Measurements from ENCODE around the gene VPS4A.

Gene VPS4A

GRCh38 chr16:69316595-69317034, 5.5 kb downstream of the VPS4A start:
- WGBS (ENCODE audit: extremely low coverage, insufficient coverage, insufficient read length): no CpG with 5 or more reads among the region's 17 CpGs

GRCh38 chr16:69318177-69318910, 7.2 kb downstream of the VPS4A start:
- no peak overlapping the region for H3K14ac ChIP-seq (ENCODE audit: low read length)
- H3K18ac ChIP-seq (ENCODE audit: low read length): no peak overlapping the region
- WGBS (ENCODE audit: extremely low coverage, insufficient coverage, insufficient read length): no CpG with 5 or more reads among the region's 30 CpGs
- H3K79me2 ChIP-seq (ENCODE audit: control insufficient read depth, insufficient read depth, low read length, poor library complexity): no peaks in the 10 kb centered on the region
- no peak overlapping the region for H3K9ac ChIP-seq (ENCODE audit: low read length)
- no peak overlapping the region for H3K4me3 ChIP-seq (ENCODE audit: low read depth, low read length)
- H3K79me1 ChIP-seq (ENCODE audit: low read length): no peaks in the 10 kb centered on the region
- no peak overlapping the region for H3K23ac ChIP-seq (ENCODE audit: low read length)
- H3K4ac ChIP-seq (ENCODE audit: low read depth, low read length): no peak overlapping the region
- H4K91ac ChIP-seq (ENCODE audit: low read depth, low read length): no peak overlapping the region
- no peaks in the 10 kb centered on the region for H3K9me3 ChIP-seq (ENCODE audit: insufficient read depth, low read depth, low read length)
- no peak overlapping the region for H2BK12ac ChIP-seq (ENCODE audit: low read length)
- no peak overlapping the region for H4K8ac ChIP-seq (ENCODE audit: low read depth, low read length)
- no peaks in the 10 kb centered on the region for H3K27me3 ChIP-seq (ENCODE audit: insufficient read depth, low read length)
- peaks cover 79 to 82% of the 10 kb centered on the region in 2 experiments for H3K36me3 ChIP-seq (ENCODE audit: control insufficient read depth in 1 of 2, insufficient read depth in 2 of 2, low read length in 2 of 2)
- no peaks in the 10 kb centered on the region for H3K4me1 ChIP-seq (ENCODE audit: control insufficient read depth in 1 of 2, insufficient read depth in 2 of 2, low read length in 2 of 2)
- H2BK120ac ChIP-seq (ENCODE audit: insufficient read depth, low read length, poor library complexity): no peak overlapping the region
- H3K27ac ChIP-seq (ENCODE audit: low read depth, low read length): no peak overlapping the region
- H2BK5ac ChIP-seq (ENCODE audit: low read depth, low read length, poor library complexity): no peak overlapping the region
- H2AK5ac ChIP-seq (ENCODE audit: low read length): no peak overlapping the region
- peak in 1 of 2 donors; percentile 12 for DNase-seq
- H4K12ac ChIP-seq (ENCODE audit: low read depth, low read length): no peak overlapping the region
- no peak overlapping the region for H3K4me2 ChIP-seq (ENCODE audit: low read length)
- no peak overlapping the region for H2AFZ ChIP-seq (ENCODE audit: insufficient read depth, low read length, poor library complexity)

More at GRCh38 chr16:69316595-69317034, 5.5 kb downstream of the VPS4A start:
- Histone ChIP-seq H3K14ac (ENCODE audit: low read length) (no peak overlapping the region), H4K91ac (ENCODE audit: low read depth, low read length) (no peak overlapping the region), H3K9me3 (ENCODE audit: insufficient read depth, low read depth, low read length) (no peaks in the 10 kb centered on the region), H3K18ac (ENCODE audit: low read length) (no peak overlapping the region), H3K4me3 (ENCODE audit: low read depth, low read length) (no peak overlapping the region), H3K27ac (ENCODE audit: low read depth, low read length) (no peak overlapping the region), H4K8ac (ENCODE audit: low read depth, low read length) (no peak overlapping the region), H2AK5ac (ENCODE audit: low read length) (no peak overlapping the region), H2BK12ac (ENCODE audit: low read length) (no peak overlapping the region), H2BK120ac (ENCODE audit: insufficient read depth, low read length, poor library complexity) (no peak overlapping the region), H3K4ac (ENCODE audit: low read depth, low read length) (no peak overlapping the region), H3K79me2 (ENCODE audit: control insufficient read depth, insufficient read depth, low read length, poor library complexity) (peaks cover 4% of the 10 kb centered on the region), H3K9ac (ENCODE audit: low read length) (no peak overlapping the region), H3K23ac (ENCODE audit: low read length) (no peak overlapping the region), H4K12ac (ENCODE audit: low read depth, low read length) (no peak overlapping the region), H3K79me1 (ENCODE audit: low read length) (no peaks in the 10 kb centered on the region), H3K4me2 (ENCODE audit: low read length) (no peak overlapping the region), H2BK5ac (ENCODE audit: low read depth, low read length, poor library complexity) (no peak overlapping the region), H3K4me1 (ENCODE audit: control insufficient read depth in 1 of 2, insufficient read depth in 2 of 2, low read length in 2 of 2) (peaks cover 3% of the 10 kb centered on the region in 2 experiments), H2AFZ (ENCODE audit: insufficient read depth, low read length, poor library complexity) (no peak overlapping the region), H3K27me3 (ENCODE audit: insufficient read depth, low read length) (no peaks in the 10 kb centered on the region), H3K36me3 (ENCODE audit: control insufficient read depth in 1 of 2, insufficient read depth in 2 of 2, low read length in 2 of 2) (peaks cover 63 to 67% of the 10 kb centered on the region in 2 experiments)
- no peak for DNase-seq

GRCh38 chr16:69318911-69319289, 7.8 kb downstream of the VPS4A start:
- no peaks in the 10 kb centered on the region for H3K4me1 ChIP-seq (ENCODE audit: control insufficient read depth in 1 of 2, insufficient read depth in 2 of 2, low read length in 2 of 2)
- H3K4me2 ChIP-seq (ENCODE audit: low read length): no peak overlapping the region
- no peak overlapping the region for H4K91ac ChIP-seq (ENCODE audit: low read depth, low read length)
- no peak overlapping the region for H3K14ac ChIP-seq (ENCODE audit: low read length)
- H3K23ac ChIP-seq (ENCODE audit: low read length): no peak overlapping the region
- H4K12ac ChIP-seq (ENCODE audit: low read depth, low read length): no peak overlapping the region
- no peak overlapping the region for H2BK5ac ChIP-seq (ENCODE audit: low read depth, low read length, poor library complexity)
- H3K79me2 ChIP-seq (ENCODE audit: control insufficient read depth, insufficient read depth, low read length, poor library complexity): no peaks in the 10 kb centered on the region
- H2AK5ac ChIP-seq (ENCODE audit: low read length): no peak overlapping the region
- H3K36me3 ChIP-seq (ENCODE audit: control insufficient read depth in 1 of 2, insufficient read depth in 2 of 2, low read length in 2 of 2): peaks cover 84 to 87% of the 10 kb centered on the region in 2 experiments
- H3K9ac ChIP-seq (ENCODE audit: low read length): no peak overlapping the region
- H4K8ac ChIP-seq (ENCODE audit: low read depth, low read length): no peak overlapping the region
- H2AFZ ChIP-seq (ENCODE audit: insufficient read depth, low read length, poor library complexity): no peak overlapping the region
- H3K79me1 ChIP-seq (ENCODE audit: low read length): no peaks in the 10 kb centered on the region
- H3K4ac ChIP-seq (ENCODE audit: low read depth, low read length): no peak overlapping the region
- H2BK12ac ChIP-seq (ENCODE audit: low read length): no peak overlapping the region
- H3K9me3 ChIP-seq (ENCODE audit: insufficient read depth, low read depth, low read length): no peaks in the 10 kb centered on the region
- no CpG with 5 or more reads among the region's 10 CpGs for WGBS (ENCODE audit: extremely low coverage, insufficient coverage, insufficient read length)
- no peak overlapping the region for H3K4me3 ChIP-seq (ENCODE audit: low read depth, low read length)
- H3K27ac ChIP-seq (ENCODE audit: low read depth, low read length): no peak overlapping the region
- no peak for DNase-seq
- no peak overlapping the region for H2BK120ac ChIP-seq (ENCODE audit: insufficient read depth, low read length, poor library complexity)
- no peaks in the 10 kb centered on the region for H3K27me3 ChIP-seq (ENCODE audit: insufficient read depth, low read length)
- no peak overlapping the region for H3K18ac ChIP-seq (ENCODE audit: low read length)

GRCh38 chr16:69319381-69319780, 8.2 kb downstream of the VPS4A start:
- WGBS (ENCODE audit: extremely low coverage, insufficient coverage, insufficient read length): no CpG with 5 or more reads among the region's 9 CpGs
- H3K9ac ChIP-seq (ENCODE audit: low read length): no peak overlapping the region
- DNase-seq: no peak
- no peaks in the 10 kb centered on the region for H3K9me3 ChIP-seq (ENCODE audit: insufficient read depth, low read depth, low read length)
- H3K36me3 ChIP-seq (ENCODE audit: control insufficient read depth in 1 of 2, insufficient read depth in 2 of 2, low read length in 2 of 2): peaks cover 86 to 88% of the 10 kb centered on the region in 2 experiments
- no peak overlapping the region for H3K4ac ChIP-seq (ENCODE audit: low read depth, low read length)
- peaks cover 0 to 2% of the 10 kb centered on the region in 2 experiments for H3K4me1 ChIP-seq (ENCODE audit: control insufficient read depth in 1 of 2, insufficient read depth in 2 of 2, low read length in 2 of 2)
- H3K18ac ChIP-seq (ENCODE audit: low read length): no peak overlapping the region
- H3K79me2 ChIP-seq (ENCODE audit: control insufficient read depth, insufficient read depth, low read length, poor library complexity): no peaks in the 10 kb centered on the region
- H2AFZ ChIP-seq (ENCODE audit: insufficient read depth, low read length, poor library complexity): no peak overlapping the region
- no peak overlapping the region for H2BK12ac ChIP-seq (ENCODE audit: low read length)
- H3K4me3 ChIP-seq (ENCODE audit: low read depth, low read length): no peak overlapping the region
- no peaks in the 10 kb centered on the region for H3K79me1 ChIP-seq (ENCODE audit: low read length)
- no peak overlapping the region for H4K8ac ChIP-seq (ENCODE audit: low read depth, low read length)
- H3K4me2 ChIP-seq (ENCODE audit: low read length): no peak overlapping the region
- H2BK5ac ChIP-seq (ENCODE audit: low read depth, low read length, poor library complexity): no peak overlapping the region
- no peak overlapping the region for H4K12ac ChIP-seq (ENCODE audit: low read depth, low read length)
- H3K14ac ChIP-seq (ENCODE audit: low read length): no peak overlapping the region
- H3K27me3 ChIP-seq (ENCODE audit: insufficient read depth, low read length): no peaks in the 10 kb centered on the region
- no peak overlapping the region for H2AK5ac ChIP-seq (ENCODE audit: low read length)
- no peak overlapping the region for H4K91ac ChIP-seq (ENCODE audit: low read depth, low read length)
- no peak overlapping the region for H2BK120ac ChIP-seq (ENCODE audit: insufficient read depth, low read length, poor library complexity)
- no peak overlapping the region for H3K27ac ChIP-seq (ENCODE audit: low read depth, low read length)
- no peak overlapping the region for H3K23ac ChIP-seq (ENCODE audit: low read length)

Measured in trophoblast cell (in vitro differentiated cells and primary cell).